ENCODE results near the gene LRATD1. TPM values are rescaled to one million over a fixed set of nuclear protein-coding genes. Genes with fewer than 3 reads are reported as not detected.

Gene LRATD1
- total RNA-seq, 1 donor from 2014 or later, result 8.0 TPM

DNA sequence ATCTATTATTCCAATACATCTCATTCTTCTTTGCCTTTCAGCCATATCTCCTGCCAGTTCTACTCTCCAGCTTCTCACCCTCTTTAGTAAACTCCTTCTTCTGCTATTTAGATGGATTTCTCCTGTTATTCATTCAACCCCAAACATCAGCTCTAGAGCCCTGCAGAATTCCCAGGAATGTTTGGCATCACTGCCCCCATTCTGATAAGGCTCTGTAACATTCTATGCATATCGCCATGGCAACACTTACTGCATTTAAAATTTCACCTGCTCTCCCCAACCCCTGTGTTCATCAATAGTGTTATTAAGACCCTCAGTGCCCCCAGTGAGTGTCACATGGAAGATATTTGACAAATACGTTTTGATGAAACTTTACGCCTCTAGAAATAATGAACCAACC lies 28.6 kb downstream of the LRATD1 start:
- H3K4me1 ChIP-seq, result no peaks in the 10 kb centered on the region
- intact Hi-C loops (cut with DNase I), result no loop called here
- H3K36me3 ChIP-seq, result no peaks in the 10 kb centered on the region
- no peaks in the 10 kb centered on the region for H3K27me3 ChIP-seq (ENCODE audit: low read depth)
- DNase-seq (no peak), ATAC-seq (no peak)
- H3K4me3 ChIP-seq, result no peak overlapping the region
- TF ChIP-seq, protein P1, sequence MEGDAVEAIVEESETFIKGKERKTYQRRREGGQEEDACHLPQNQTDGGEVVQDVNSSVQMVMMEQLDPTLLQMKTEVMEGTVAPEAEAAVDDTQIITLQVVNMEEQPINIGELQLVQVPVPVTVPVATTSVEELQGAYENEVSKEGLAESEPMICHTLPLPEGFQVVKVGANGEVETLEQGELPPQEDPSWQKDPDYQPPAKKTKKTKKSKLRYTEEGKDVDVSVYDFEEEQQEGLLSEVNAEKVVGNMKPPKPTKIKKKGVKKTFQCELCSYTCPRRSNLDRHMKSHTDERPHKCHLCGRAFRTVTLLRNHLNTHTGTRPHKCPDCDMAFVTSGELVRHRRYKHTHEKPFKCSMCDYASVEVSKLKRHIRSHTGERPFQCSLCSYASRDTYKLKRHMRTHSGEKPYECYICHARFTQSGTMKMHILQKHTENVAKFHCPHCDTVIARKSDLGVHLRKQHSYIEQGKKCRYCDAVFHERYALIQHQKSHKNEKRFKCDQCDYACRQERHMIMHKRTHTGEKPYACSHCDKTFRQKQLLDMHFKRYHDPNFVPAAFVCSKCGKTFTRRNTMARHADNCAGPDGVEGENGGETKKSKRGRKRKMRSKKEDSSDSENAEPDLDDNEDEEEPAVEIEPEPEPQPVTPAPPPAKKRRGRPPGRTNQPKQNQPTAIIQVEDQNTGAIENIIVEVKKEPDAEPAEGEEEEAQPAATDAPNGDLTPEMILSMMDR (IDR thresholded peaks at IDR 0.05), result no peak
- H3K9me3 ChIP-seq, result no peaks in the 10 kb centered on the region
- no peak overlapping the region for H3K27ac ChIP-seq

DNA sequence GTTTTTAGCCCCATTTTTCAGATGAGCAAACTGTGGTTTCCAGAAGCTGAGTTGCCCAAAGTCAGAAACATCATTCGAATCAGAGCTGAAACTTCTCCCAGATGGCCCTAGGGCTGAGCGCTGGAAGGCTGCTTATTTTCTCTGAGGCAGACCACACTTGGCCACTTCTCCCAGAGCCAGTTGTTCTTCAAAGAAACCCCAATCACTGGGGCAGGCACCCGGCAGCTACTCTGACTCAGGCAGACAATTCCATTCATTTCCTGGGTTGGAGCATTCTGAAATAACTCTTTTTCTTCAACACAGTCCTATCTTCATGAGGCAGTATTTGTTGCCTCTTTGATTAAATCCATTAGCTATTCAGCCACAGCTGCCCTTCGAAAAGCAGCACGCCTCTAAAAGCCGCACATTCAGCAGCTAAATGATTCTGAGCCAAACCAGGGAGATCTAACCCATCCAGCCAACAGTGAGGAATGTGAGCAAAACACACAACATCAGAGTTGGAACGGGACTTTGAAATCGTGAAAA lies 40.9 kb downstream of the LRATD1 start:
- Histone ChIP-seq H3K4me3 (no peak overlapping the region), H3K9me3 (no peaks in the 10 kb centered on the region), H3K36me3 (no peaks in the 10 kb centered on the region), H3K27me3 (ENCODE audit: low read depth) (no peaks in the 10 kb centered on the region), H3K4me1 (no peaks in the 10 kb centered on the region), H3K27ac (no peak overlapping the region)
- ATAC-seq, result no peak
- intact Hi-C loops (cut with DNase I), result no loop called here
- no peak for DNase-seq
- TF ChIP-seq, protein P1 (IDR thresholded peaks at IDR 0.05), result no peak

DNA sequence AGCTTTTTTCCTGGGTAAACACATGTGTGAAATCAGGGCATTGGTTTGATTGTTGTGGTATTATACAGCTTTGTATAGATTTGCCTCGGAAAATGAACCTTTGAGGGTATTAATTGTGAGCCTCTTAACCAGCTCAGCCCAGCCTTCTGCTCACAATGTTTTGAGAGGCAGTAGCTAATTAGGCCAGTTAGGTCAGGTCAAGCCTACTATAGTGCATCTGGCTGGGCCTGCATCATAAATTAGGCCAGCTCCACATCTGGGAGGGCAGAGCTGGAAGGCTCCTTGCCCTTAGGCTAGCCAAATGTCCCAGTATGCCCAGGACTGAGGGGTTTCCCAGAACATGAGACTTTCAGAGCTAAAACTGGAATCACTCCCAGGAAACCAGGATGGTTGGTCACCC lies 43.0 kb downstream of the LRATD1 start:
- Histone ChIP-seq H3K9me3 (no peaks in the 10 kb centered on the region), H3K27ac (no peak overlapping the region), H3K36me3 (no peaks in the 10 kb centered on the region), H3K4me1 (no peaks in the 10 kb centered on the region), H3K27me3 (ENCODE audit: low read depth) (no peaks in the 10 kb centered on the region), H3K4me3 (no peak overlapping the region)
- intact Hi-C loops (cut with DNase I), result no loop called here
- no peak for DNase-seq
- no peak for ATAC-seq
- TF ChIP-seq, protein P1 (IDR thresholded peaks at IDR 0.05), result no peak

DNA sequence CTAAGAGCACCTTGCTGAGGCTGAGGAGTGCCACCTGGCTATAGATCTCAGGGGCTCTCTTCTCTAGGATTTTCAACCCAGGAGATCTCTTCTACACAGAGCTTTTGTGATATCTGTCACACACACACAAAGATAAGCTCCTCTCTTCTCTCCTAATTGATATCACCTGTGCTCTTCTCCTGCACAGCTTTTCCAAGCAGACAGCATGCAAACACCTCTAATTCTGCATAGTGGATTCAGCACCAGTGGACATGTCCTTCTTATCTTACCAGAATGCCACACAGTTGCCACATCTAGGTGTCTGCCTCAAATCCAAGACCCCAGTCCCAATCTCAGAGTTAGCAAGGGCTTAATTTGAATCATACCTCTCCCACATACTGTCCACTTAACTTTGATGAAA lies 43.9 kb downstream of the LRATD1 start:
- H3K9me3 ChIP-seq, result no peaks in the 10 kb centered on the region

DNA sequence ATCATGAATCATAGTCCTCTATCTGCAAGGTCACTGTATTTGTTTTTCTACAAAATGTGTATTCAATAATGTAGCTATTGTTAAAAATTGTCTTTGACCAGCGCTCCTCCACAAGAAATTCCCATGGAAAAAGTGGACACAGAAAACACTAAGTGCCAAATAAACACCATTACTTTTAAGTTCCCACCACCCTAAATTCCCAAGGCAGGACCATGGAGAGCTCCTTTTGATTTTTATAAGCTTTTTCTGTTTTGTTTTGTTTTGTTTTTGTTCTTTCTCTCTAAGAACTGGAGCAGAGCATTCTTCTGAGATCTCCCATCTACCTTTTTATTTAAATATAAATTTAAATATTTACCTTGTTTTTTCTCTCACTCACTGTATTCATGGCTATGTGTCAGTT lies 44.5 kb downstream of the LRATD1 start:
- no peaks in the 10 kb centered on the region for H3K4me1 ChIP-seq
- intact Hi-C loops (cut with DNase I), result no loop called here
- ATAC-seq, result no peak
- H3K27ac ChIP-seq, result no peak overlapping the region
- DNase-seq, result no peak
- no peaks in the 10 kb centered on the region for H3K9me3 ChIP-seq
- H3K4me3 ChIP-seq, result no peak overlapping the region
- TF ChIP-seq, protein P1 (IDR thresholded peaks at IDR 0.05), result no peak
- no peaks in the 10 kb centered on the region for H3K36me3 ChIP-seq
- no peaks in the 10 kb centered on the region for H3K27me3 ChIP-seq (ENCODE audit: low read depth)

More for the DNA sequence above, 43.9 kb downstream of the LRATD1 start:
- Histone ChIP-seq H3K4me3 (no peak overlapping the region), H3K27ac (no peak overlapping the region), H3K36me3 (no peaks in the 10 kb centered on the region), H3K4me1 (no peaks in the 10 kb centered on the region), H3K27me3 (ENCODE audit: low read depth) (no peaks in the 10 kb centered on the region)
- ATAC-seq (no peak), DNase-seq (no peak)
- TF ChIP-seq, protein P1 (IDR thresholded peaks at IDR 0.05), result no peak
- intact Hi-C loops (cut with DNase I), result no loop called here

- H3K27ac ChIP-seq, result no peak overlapping the region
- TF ChIP-seq, protein P1 (IDR thresholded peaks at IDR 0.05), result no peak
- H3K4me3 ChIP-seq, result no peak overlapping the region
- no peaks in the 10 kb centered on the region for H3K4me1 ChIP-seq
- H3K27me3 ChIP-seq (ENCODE audit: low read depth), result no peaks in the 10 kb centered on the region
- no peaks in the 10 kb centered on the region for H3K36me3 ChIP-seq
- intact Hi-C loops (cut with DNase I), result no loop called here
- DNase-seq (no peak), ATAC-seq (no peak)
- no peaks in the 10 kb centered on the region for H3K9me3 ChIP-seq
These were observed 46.2 kb downstream of the LRATD1 start for GRCh38 chr2:14678761-14679160.
